GM13977 (cell line): Measurements from ENCODE around the gene ZNF273.

Source experiments
- DNase-seq: peaks from one replicate; pipeline ENCODE4 v3.0.0; 2012; ENCODE audit warnings: low spot score
- in situ Hi-C: fragments of 300-500 bp; cut with MboI; formaldehyde crosslinking; loops from one replicate; pipeline ENCODE4 v1.12.0; 2022; ENCODE audit warnings: low sequenced_read_pairs, low pct_unique_long_range_greater_than_20kb, mixed read lengths, inconsistent platforms; ENCODE audit not compliant: unreplicated experiment
- TF ChIP-seq, protein P1 (sequence below): IDR thresholded peaks from 2 replicates; pipeline ENCODE4 v1.5.1; 2012; ENCODE audit warnings: mild to moderate bottlenecking, control low read depth; ENCODE audit not compliant: insufficient read depth; ENCODE audit errors: extremely low read depth, missing control alignments

The ZNF273 gene

DNA sequence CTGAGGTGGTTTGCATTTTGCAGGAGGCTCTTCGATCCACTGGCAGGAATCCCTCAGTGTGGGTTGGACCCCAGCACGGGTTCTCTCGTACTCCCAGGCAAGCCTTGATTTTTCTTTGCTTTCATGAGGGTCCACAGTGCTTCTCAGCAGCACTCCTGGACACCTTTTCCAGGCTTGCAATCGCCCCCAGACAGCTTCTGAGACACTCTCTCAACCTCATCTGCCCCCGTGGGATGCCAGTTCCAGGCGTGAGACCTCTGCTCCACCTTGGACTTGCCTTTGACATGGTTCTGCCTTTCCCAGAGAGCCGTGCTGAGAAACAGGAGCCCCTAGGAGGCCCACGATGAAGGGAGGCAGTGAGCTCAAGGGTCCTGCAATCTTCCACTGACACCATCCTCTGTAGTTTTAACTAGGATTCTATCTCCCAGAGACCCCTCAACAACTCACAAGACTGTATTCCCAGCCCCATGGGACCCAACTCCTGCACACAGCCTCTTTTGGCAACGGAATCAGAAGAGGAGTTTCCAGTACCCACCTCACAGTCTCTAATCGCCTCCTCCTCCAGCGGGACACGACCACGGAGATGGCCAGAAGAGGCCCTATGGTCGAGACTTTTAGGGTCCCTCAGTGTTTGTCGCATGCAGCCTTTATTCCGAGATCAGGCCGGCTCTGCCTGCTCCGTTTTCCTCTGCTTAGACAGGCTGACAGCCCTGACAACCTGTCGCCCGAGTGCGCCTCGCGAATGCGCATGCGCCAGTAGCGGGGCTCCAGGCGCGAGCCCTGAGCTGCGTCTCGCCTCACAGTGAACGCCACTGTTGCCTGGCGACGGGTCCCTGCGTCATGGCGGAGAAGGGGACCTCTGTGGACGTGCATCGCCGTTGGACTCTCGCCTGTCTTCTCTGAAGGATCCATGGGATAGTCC lies 26.0 kb upstream of the ZNF273 start:
- DNase-seq: peak; percentile 48
- in situ Hi-C loops: no loop called here
- TF ChIP-seq, protein P1, sequence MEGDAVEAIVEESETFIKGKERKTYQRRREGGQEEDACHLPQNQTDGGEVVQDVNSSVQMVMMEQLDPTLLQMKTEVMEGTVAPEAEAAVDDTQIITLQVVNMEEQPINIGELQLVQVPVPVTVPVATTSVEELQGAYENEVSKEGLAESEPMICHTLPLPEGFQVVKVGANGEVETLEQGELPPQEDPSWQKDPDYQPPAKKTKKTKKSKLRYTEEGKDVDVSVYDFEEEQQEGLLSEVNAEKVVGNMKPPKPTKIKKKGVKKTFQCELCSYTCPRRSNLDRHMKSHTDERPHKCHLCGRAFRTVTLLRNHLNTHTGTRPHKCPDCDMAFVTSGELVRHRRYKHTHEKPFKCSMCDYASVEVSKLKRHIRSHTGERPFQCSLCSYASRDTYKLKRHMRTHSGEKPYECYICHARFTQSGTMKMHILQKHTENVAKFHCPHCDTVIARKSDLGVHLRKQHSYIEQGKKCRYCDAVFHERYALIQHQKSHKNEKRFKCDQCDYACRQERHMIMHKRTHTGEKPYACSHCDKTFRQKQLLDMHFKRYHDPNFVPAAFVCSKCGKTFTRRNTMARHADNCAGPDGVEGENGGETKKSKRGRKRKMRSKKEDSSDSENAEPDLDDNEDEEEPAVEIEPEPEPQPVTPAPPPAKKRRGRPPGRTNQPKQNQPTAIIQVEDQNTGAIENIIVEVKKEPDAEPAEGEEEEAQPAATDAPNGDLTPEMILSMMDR: no peak

DNA sequence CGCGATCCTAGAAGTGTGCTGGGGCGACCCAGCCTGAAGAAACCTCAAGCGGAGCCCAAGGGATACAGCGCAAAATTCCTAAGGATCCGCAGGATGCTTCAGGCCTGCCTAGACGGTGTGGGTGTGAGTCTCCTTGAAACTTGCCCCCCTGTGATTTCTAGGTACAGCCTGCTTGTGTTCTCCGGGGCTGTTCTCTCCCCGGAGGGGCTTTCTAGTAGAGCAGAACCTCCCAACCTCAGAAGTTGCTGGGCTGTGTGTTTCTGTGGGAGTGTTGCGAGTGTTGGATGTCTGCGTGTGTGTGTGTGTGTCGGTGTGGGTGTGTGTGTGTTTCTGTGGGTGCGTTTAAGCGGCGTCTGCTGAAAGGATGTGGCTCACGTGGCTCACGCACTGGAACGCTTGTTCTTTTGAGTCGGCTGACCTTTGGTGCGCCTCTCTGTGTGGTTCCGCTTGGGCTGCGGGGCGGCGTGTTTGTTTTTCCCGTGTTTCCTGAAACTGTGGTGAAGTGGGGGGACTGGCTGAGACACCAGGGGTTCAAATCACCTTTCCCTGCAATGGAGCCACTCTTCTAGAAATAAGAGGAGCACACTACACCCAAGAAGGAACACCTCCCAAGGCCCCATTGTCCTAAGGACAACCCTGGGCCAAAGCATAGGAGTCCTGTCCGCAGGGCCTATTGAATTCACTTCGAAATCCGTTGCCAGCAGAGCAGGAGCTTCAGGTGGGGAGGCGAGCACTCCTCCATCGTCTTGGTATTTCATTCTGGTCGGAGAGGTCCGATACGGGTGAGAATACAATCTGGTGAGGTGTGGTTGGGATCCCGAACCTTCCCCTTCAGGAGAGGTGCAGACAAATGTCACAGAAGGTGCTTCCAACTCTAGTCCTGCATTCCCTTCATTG lies 25.1 kb upstream of the ZNF273 start:
- DNase-seq: no peak
- TF ChIP-seq, protein P1: no peak
- in situ Hi-C loops: no loop called here

DNA sequence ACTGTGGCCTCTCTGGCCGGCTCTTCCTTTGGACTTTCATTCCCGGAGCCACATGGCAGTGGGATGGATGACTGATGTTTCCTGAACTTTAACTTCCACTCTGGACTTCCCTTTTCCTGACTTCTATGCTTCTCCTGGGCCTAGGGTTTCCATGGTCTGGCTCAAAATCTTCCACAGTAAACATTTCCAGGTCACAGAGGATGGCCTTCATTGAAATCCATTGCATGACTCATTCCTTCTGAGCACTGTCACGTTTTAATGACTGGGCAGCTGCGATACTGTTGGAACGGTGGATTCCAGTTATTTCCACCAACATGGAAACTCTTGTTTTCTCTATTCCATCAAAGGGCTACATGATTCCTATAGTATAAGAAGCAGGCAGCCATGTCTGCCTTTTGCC lies 24.4 kb upstream of the ZNF273 start:
- TF ChIP-seq, protein P1: no peak
- in situ Hi-C loops: no loop called here
- DNase-seq: no peak

DNA sequence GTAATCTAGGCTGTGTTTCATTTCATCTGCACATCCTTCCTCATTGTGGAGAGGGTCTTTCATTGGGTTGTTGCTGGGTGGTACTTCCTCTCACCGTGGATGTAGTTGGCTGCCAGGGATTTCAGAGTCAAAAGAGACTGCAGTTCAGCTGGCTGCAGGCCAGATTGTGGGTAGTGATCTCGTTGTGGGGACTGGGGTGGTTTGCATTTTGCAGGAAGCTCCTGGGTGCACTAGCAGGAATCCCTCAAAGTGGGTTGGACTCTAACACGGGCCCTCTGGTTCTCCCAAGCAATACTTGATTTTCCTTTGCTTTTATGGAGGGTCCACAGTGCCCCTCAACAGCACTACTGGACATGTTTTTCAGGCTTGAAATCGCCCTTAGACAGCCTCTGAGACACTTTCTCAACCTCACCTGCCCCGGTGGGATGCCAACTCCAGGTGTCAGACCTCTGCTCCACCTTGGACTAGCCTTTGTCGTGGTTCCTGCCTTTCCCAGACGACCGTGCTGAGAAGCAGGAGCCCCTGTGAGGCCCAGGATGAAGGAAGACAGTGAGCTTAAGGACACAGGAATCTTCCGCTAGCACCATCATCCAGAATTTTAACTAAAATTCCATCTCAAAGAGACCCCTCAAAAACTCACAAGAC lies 23.9 kb upstream of the ZNF273 start:
- no peak for DNase-seq
- in situ Hi-C loops: no loop called here
- TF ChIP-seq, protein P1: no peak

GRCh38 chr7:64879800-64880199 lies 23.3 kb upstream of the ZNF273 start:
- no peak for DNase-seq
- TF ChIP-seq, protein P1: no peak

More at GRCh38 chr7:64879800-64880199, 23.3 kb upstream of the ZNF273 start:
- in situ Hi-C loops: no loop called here
